ENCODE measurements around the gene TRIM3. TPM values are rescaled to one million over a fixed set of nuclear protein-coding genes. Genes with fewer than 3 reads are reported as not detected.

TRIM3 gene
- total and polyA plus RNA-seq, 2 of the 8 experiments (the other 6 are each of a cell fraction or from before 2014, with no cell fraction given), result 10.7 to 14.3 TPM

DNA sequence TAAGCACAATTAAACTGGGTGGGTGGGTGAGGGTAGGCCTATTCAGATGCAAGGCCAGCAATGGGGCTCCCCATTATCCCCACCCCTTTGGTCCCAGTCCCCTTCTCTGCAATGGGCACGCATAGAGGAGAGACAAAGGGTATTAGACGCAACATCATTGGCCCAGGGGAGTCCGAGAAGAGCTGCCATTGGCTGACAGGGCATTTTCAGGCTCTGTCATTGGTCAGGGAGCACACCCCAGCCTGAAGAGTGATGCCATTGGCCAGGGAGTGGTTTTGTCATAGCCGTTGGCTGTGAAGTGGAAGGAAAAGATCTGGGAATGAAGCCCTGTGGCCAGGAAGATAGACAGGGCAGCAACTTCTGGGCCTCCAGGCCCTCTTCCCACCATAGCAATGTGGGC, 2.8 kb upstream of the TRIM3 start:
- peak; percentile 72 for TF ChIP-seq SP1 (IDR thresholded peaks at IDR 0.05; ENCODE audit: low read depth, low read length)
- TF ChIP-seq SP4 (IDR thresholded peaks at IDR 0.05; ENCODE audit: low read length), result no peak
- no peak for TF ChIP-seq ATF2 (IDR thresholded peaks at IDR 0.05; ENCODE audit: low read length)
- no peak for TF ChIP-seq CBX5 (IDR thresholded peaks at IDR 0.05; ENCODE audit: low read depth, low read length)
- TF ChIP-seq RXRA (IDR thresholded peaks at IDR 0.05; ENCODE audit: insufficient read depth, low read depth, low read length), result no peak
- Histone ChIP-seq H3K27ac (ENCODE audit: low read depth, low read length) (0 out of 2 replicates have a peak overlapping the region, but pooled peaks have one; percentile 29), H3K9ac (replicated peaks in 1 of 4; ENCODE audit: extremely low read depth in 1 of 4, low read depth in 3 of 4, low read length in 3 of 4) (no peak overlapping the region), H3K27me3 (replicated peaks in 1 of 4; ENCODE audit: control insufficient read depth in 3 of 4, extremely low read depth in 1 of 4, insufficient read depth in 3 of 4, low read length in 3 of 4) (no peaks in the 10 kb centered on the region; a peak in 1 of 7 replicates), H3K14ac (ENCODE audit: insufficient read length) (no peak overlapping the region), H3K79me2 (ENCODE audit: control insufficient read depth in 1 of 2, insufficient read depth in 2 of 2, low read length in 2 of 2) (peaks cover 6 to 18% of the 10 kb centered on the region in 2 experiments), H3K23ac (ENCODE audit: insufficient read length) (no peak overlapping the region), H3K4ac (replicated peaks; ENCODE audit: insufficient read length, low read depth, low read length) (no peak overlapping the region), H3K36me3 (ENCODE audit: control insufficient read depth in 2 of 4, insufficient read depth in 4 of 4, low read length in 3 of 4) (peaks cover 13 to 34% (median 24%) of the 10 kb centered on the region in 4 experiments), H2BK20ac (ENCODE audit: low read length) (no peak overlapping the region), H3K18ac (ENCODE audit: extremely low read depth, low read length) (no peak overlapping the region), H4K20me1 (replicated peaks in 1 of 2; ENCODE audit: control insufficient read depth in 1 of 2, insufficient read depth in 2 of 2, low read length in 2 of 2) (peaks cover 1 to 6% of the 10 kb centered on the region in 2 experiments), H2BK12ac (ENCODE audit: low read depth, low read length) (no peak overlapping the region), H4K8ac (ENCODE audit: extremely low read depth, insufficient read depth, low read length) (no peak overlapping the region), H2BK5ac (ENCODE audit: low read depth, low read length) (no peak overlapping the region), H3K9me3 (ENCODE audit: insufficient read depth in 2 of 2, low read depth in 1 of 2, low read length in 1 of 2) (no peaks in the 10 kb centered on the region), H4K91ac (replicated peaks; ENCODE audit: insufficient read length, low read length) (no peak overlapping the region), H3K56ac (replicated peaks; ENCODE audit: insufficient read length, low read depth, low read length) (no peak overlapping the region), H2BK120ac (replicated peaks; ENCODE audit: low read depth, low read length) (no peak overlapping the region), H3K4me1 (replicated peaks in 1 of 4; ENCODE audit: control insufficient read depth in 3 of 4, insufficient read depth in 4 of 4, low read length in 3 of 4) (peaks cover 8 to 24% (median 11%) of the 10 kb centered on the region in 4 experiments), H3K4me3 (ENCODE audit: extremely low read depth in 1 of 4, insufficient read depth in 2 of 4, low read depth in 3 of 4, low read length in 4 of 4) (no peak overlapping the region), H2AFZ (ENCODE audit: low read length) (no peak overlapping the region), H2AK5ac (ENCODE audit: low read depth, low read length) (no peak overlapping the region), H2BK15ac (ENCODE audit: low read length) (no peak overlapping the region), H3K79me1 (ENCODE audit: low read depth, low read length) (peaks cover 9% of the 10 kb centered on the region), H3K4me2 (ENCODE audit: insufficient read depth in 1 of 2, low read depth in 2 of 2, low read length in 2 of 2) (no peak overlapping the region), H4K5ac (ENCODE audit: insufficient read length, low read depth, low read length) (no peak overlapping the region), H3K23me2 (ENCODE audit: low read depth, low read length) (peaks cover 15% of the 10 kb centered on the region)
- ChIA-PET POLR2A (ENCODE audit: partially characterized antibody) (interaction anchor here (1.1 to 3.1 kb wide), 12 partner anchors 8 to 204 kb away, joined by 3 to 13 read pairs (median 5); partner anchors contain the start of genes DNHD1 and TAF10), CTCF (ENCODE audit: partially characterized antibody) (interaction anchor here (0.5 to 7.0 kb wide), 21 partner anchors 9 to 216 kb away, joined by 3 to 69 read pairs (median 7); partner anchors contain the start of genes DNHD1, HPX, RRP8 and SMPD1)
- DNase-seq (ENCODE audit: low read depth in 1 of 2, low spot score in 2 of 2) (no peak), FAIRE-seq (no peak)
- 88% methylated on average over 4 of the region's 4 CpGs; no CpG with 5 or more reads in 1 of the 2 experiments for WGBS, 2 experiments (ENCODE audit: extremely low coverage in 1 of 2, insufficient coverage in 1 of 2, insufficient read length in 1 of 2, insufficient replicate concordance in 2 of 2, low coverage in 1 of 2, low lambda C conversion rate in 2 of 2, missing lambda C conversion rate in 1 of 2)

All from H1 (cell line).